Measurements from ENCODE around the gene GDNF. TPM values are rescaled to one million over a fixed set of nuclear protein-coding genes. Genes with fewer than 3 reads are reported as not detected.

The GDNF gene
- total RNA-seq, 4 donors from 2014 or later, result 1.5 to 6.0 (median 2.1) TPM

DNA sequence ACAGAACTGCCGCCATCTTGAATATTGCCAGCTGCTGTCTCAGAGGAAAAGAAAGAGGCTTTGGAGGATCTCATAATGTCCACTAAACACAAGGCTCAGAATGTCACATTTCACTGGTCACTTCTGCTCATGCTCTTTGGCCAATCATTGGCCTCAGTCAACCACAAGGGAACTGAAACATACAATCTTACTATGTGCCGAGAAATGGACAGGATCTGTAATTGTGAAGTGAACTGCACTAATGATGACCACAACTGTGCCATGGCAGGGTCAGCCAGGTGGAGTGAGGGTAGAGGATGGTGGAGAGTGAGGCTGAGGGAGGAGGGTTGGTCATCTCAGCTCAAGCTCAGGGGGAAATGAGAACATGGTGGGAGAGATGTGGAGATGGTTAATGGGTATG is 32.8 kb downstream of the GDNF start:
- no peak for ATAC-seq
- no peaks in the 10 kb centered on the region for H3K9me3 ChIP-seq
- H3K4me1 ChIP-seq, result peaks cover 0 to 10% of the 10 kb centered on the region in 2 donors
- no peaks in the 10 kb centered on the region for H3K36me3 ChIP-seq
- TF ChIP-seq POLR2A (IDR thresholded peaks at IDR 0.05), result no peak
- TF ChIP-seq, protein P1, sequence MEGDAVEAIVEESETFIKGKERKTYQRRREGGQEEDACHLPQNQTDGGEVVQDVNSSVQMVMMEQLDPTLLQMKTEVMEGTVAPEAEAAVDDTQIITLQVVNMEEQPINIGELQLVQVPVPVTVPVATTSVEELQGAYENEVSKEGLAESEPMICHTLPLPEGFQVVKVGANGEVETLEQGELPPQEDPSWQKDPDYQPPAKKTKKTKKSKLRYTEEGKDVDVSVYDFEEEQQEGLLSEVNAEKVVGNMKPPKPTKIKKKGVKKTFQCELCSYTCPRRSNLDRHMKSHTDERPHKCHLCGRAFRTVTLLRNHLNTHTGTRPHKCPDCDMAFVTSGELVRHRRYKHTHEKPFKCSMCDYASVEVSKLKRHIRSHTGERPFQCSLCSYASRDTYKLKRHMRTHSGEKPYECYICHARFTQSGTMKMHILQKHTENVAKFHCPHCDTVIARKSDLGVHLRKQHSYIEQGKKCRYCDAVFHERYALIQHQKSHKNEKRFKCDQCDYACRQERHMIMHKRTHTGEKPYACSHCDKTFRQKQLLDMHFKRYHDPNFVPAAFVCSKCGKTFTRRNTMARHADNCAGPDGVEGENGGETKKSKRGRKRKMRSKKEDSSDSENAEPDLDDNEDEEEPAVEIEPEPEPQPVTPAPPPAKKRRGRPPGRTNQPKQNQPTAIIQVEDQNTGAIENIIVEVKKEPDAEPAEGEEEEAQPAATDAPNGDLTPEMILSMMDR (IDR thresholded peaks at IDR 0.05 in 4 of 5, conservative IDR thresholded peaks at IDR 0.05 in 1 of 5), result no peak
- no peak overlapping the region for H3K27ac ChIP-seq
- no peaks in the 10 kb centered on the region for H3K27me3 ChIP-seq
- no peak overlapping the region for H3K4me3 ChIP-seq
- DNase-seq, result no peak
- intact Hi-C loops (cut with DNase I; ENCODE audit: low total_unique reads), result no loop called here
- in situ Hi-C loops (cut with MboI; ENCODE audit: low sequenced_read_pairs in 4 of 4), result no loop called here

DNA sequence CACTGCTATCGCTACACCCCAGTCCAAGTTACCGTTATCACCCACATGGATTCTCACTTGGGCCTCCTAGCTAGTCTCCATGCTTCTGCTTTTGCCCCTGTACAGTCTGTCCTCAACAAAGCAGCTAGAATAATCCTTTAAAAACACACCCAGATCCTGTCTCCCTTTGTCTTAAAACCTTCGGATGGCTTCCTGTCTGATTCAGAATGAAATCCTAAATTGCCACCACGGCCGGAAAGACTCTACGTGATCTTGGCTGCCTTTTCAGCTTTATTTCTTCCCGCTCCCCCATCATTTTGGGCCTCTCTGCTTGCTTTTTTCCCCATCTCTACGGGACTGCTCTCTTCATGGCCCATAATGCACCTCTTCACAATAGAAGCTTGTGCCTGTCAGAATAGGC is 33.4 kb downstream of the GDNF start:
- no peak overlapping the region for H3K4me3 ChIP-seq
- H3K36me3 ChIP-seq, result no peaks in the 10 kb centered on the region
- H3K9me3 ChIP-seq, result no peaks in the 10 kb centered on the region
- in situ Hi-C loops (cut with MboI; ENCODE audit: low sequenced_read_pairs in 4 of 4), result no loop called here
- no peak for TF ChIP-seq POLR2A (IDR thresholded peaks at IDR 0.05)
- TF ChIP-seq, protein P1 (IDR thresholded peaks at IDR 0.05 in 4 of 5, conservative IDR thresholded peaks at IDR 0.05 in 1 of 5), result no peak
- peaks cover 0 to 5% of the 10 kb centered on the region in 2 donors for H3K4me1 ChIP-seq
- DNase-seq, result no peak
- intact Hi-C loops (cut with DNase I; ENCODE audit: low total_unique reads), result no loop called here
- H3K27ac ChIP-seq, result no peak overlapping the region
- no peaks in the 10 kb centered on the region for H3K27me3 ChIP-seq
- no peak for ATAC-seq

DNA sequence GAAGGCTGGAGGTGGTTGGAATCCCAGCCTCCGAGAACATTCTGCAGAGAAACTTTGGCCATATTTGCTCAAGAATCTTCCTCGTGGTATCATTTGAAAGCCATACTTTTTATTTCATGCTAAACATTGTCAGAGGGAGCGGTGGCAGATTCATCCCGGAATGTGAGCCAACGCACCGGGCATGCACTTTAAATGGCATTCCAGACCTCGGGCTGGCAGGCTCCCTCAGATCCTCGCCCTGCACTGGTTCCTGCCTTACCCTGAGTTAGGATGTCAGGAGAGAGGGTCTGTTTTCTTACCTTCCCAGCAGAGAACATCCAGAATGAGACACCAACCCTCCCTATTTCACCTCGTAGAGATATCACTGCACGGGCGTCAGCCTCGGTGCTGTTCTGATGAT is 33.8 kb downstream of the GDNF start:
- H3K36me3 ChIP-seq, result no peaks in the 10 kb centered on the region
- ATAC-seq (no peak), DNase-seq (no peak)
- intact Hi-C loops (cut with DNase I; ENCODE audit: low total_unique reads) (no loop called here), in situ Hi-C loops (cut with MboI; ENCODE audit: low sequenced_read_pairs in 4 of 4) (no loop called here)
- no peaks in the 10 kb centered on the region for H3K9me3 ChIP-seq
- H3K27ac ChIP-seq, result no peak overlapping the region
- H3K27me3 ChIP-seq, result no peaks in the 10 kb centered on the region
- H3K4me3 ChIP-seq, result no peak overlapping the region
- peaks cover 0 to under 1% of the 10 kb centered on the region in 2 donors for H3K4me1 ChIP-seq
- TF ChIP-seq, protein P1 (IDR thresholded peaks at IDR 0.05 in 4 of 5, conservative IDR thresholded peaks at IDR 0.05 in 1 of 5), result no peak
- no peak for TF ChIP-seq POLR2A (IDR thresholded peaks at IDR 0.05)

DNA sequence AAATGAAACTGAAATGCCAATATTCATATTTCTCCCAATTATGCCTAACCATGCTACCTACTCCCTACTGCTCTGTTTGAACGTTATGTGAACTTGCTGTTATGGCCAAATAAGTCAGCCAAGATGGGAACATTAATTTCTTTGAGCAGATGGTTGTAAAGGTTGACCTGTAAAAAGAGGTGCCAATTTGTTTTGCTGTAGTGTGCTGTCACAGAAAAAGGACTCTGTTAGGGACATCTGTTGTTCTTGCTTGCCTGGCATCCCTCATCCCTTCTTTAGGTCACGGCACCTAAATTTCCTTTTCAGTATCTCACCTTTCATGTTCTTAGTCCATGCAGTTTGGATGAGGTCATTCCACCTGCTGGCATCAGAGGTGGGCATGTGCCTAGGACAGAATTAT is 35.4 kb downstream of the GDNF start:
- Histone ChIP-seq H3K4me1 (no peaks in the 10 kb centered on the region), H3K9me3 (no peaks in the 10 kb centered on the region), H3K4me3 (no peak overlapping the region), H3K27ac (no peak overlapping the region), H3K36me3 (no peaks in the 10 kb centered on the region), H3K27me3 (no peaks in the 10 kb centered on the region)
- no peak for ATAC-seq
- TF ChIP-seq, protein P1 (IDR thresholded peaks at IDR 0.05 in 4 of 5, conservative IDR thresholded peaks at IDR 0.05 in 1 of 5), result no peak
- TF ChIP-seq POLR2A (IDR thresholded peaks at IDR 0.05), result no peak
- in situ Hi-C loops (cut with MboI; ENCODE audit: low sequenced_read_pairs in 4 of 4), result no loop called here
- intact Hi-C loops (cut with DNase I; ENCODE audit: low total_unique reads), result no loop called here
- no peak for DNase-seq

DNA sequence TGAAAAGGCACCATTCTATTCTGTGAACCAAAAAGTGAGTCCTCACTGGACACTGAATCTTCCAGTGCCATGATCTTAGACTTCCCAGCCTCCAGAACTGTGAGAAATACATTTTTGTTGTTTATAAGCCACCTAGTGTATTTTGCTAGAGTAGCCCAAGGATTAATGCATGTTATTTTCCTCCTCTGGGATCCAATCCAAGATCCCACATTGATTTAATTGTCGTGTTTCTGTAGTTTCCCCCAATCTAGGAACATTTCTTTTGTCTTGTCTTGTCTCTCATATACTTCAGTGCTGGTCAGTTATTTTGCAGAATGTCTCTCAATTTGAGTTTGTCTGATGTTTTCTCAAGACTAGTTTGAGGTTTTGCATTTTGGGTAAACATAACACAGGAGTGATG is 36.4 kb downstream of the GDNF start:
- intact Hi-C loops (cut with DNase I; ENCODE audit: low total_unique reads), result no loop called here
- in situ Hi-C loops (cut with MboI; ENCODE audit: low sequenced_read_pairs in 4 of 4), result no loop called here
- ATAC-seq, result no peak

More for the DNA sequence above, 36.4 kb downstream of the GDNF start:
- H3K4me3 ChIP-seq, result no peak overlapping the region
- H3K27me3 ChIP-seq, result no peaks in the 10 kb centered on the region
- no peaks in the 10 kb centered on the region for H3K4me1 ChIP-seq
- DNase-seq, result no peak
- no peaks in the 10 kb centered on the region for H3K9me3 ChIP-seq
- H3K27ac ChIP-seq, result no peak overlapping the region
- no peaks in the 10 kb centered on the region for H3K36me3 ChIP-seq
- TF ChIP-seq, protein P1 (IDR thresholded peaks at IDR 0.05 in 4 of 5, conservative IDR thresholded peaks at IDR 0.05 in 1 of 5), result no peak
- TF ChIP-seq POLR2A (IDR thresholded peaks at IDR 0.05), result no peak

All from gastrocnemius medialis (tissue), 4 donors.